ENCODE results near the gene CNTN2. TPM values are rescaled to one million over a fixed set of nuclear protein-coding genes. Genes with fewer than 3 reads are reported as not detected.
A peak's percentile ranks its signal among the peaks of the same experiment; 100 is the strongest.

The CNTN2 gene
- total and polyA plus RNA-seq, 2 of the 8 experiments (the other 6 are each of a cell fraction or from before 2014, with no cell fraction given), result 1.2 to 3.9 TPM

GRCh38 chr1:205009670-205010069 lies 33.3 kb upstream of the CNTN2 start:
- H3K9ac ChIP-seq (replicated peaks in 1 of 4; ENCODE audit: extremely low read depth in 1 of 4, low read depth in 3 of 4, low read length in 3 of 4), result no peak overlapping the region
- H4K91ac ChIP-seq (replicated peaks; ENCODE audit: insufficient read length, low read length), result no peak overlapping the region
- H3K4me2 ChIP-seq (ENCODE audit: insufficient read depth in 1 of 2, low read depth in 2 of 2, low read length in 2 of 2), result no peak overlapping the region
- H3K23me2 ChIP-seq (ENCODE audit: low read depth, low read length), result no peaks in the 10 kb centered on the region
- H3K36me3 ChIP-seq (ENCODE audit: control insufficient read depth in 2 of 4, insufficient read depth in 4 of 4, low read length in 3 of 4), result no peaks in the 10 kb centered on the region
- FAIRE-seq, result no peak
- WGBS, 2 experiments (ENCODE audit: extremely low coverage in 1 of 2, insufficient coverage in 1 of 2, insufficient read length in 1 of 2, insufficient replicate concordance in 2 of 2, low coverage in 1 of 2, low lambda C conversion rate in 2 of 2, missing lambda C conversion rate in 1 of 2), result 91% methylated on average over 12 of the region's 12 CpGs; no CpG with 5 or more reads in 1 of the 2 experiments
- no peak overlapping the region for H4K5ac ChIP-seq (ENCODE audit: insufficient read length, low read depth, low read length)
- CTCF ChIA-PET (ENCODE audit: partially characterized antibody), result interaction anchor here (6.4 to 33.2 kb wide), 2 partner anchors 13 to 52 kb away, joined by 33 to 531 read pairs; no protein-coding TSS in a partner anchor
- no peak overlapping the region for H3K23ac ChIP-seq (ENCODE audit: insufficient read length)
- H2AK5ac ChIP-seq (ENCODE audit: low read depth, low read length), result no peak overlapping the region
- H3K18ac ChIP-seq (ENCODE audit: extremely low read depth, low read length), result no peak overlapping the region
- POLR2A ChIA-PET (ENCODE audit: partially characterized antibody), result no interaction called here
- peak overlapping the region; percentile 22 for H4K8ac ChIP-seq (ENCODE audit: extremely low read depth, insufficient read depth, low read length)
- no peak overlapping the region for H2BK120ac ChIP-seq (replicated peaks; ENCODE audit: low read depth, low read length)
- H3K4me1 ChIP-seq (replicated peaks in 1 of 4; ENCODE audit: control insufficient read depth in 3 of 4, insufficient read depth in 4 of 4, low read length in 3 of 4), result peaks cover 0 to 21% (median 7%) of the 10 kb centered on the region in 4 experiments; a peak in 5 of 7 replicates
- no peak overlapping the region for H3K4me3 ChIP-seq (ENCODE audit: extremely low read depth in 1 of 4, insufficient read depth in 2 of 4, low read depth in 3 of 4, low read length in 4 of 4)
- no peak overlapping the region for H2AFZ ChIP-seq (ENCODE audit: low read length)
- H3K9me3 ChIP-seq (ENCODE audit: insufficient read depth in 2 of 2, low read depth in 1 of 2, low read length in 1 of 2), result no peaks in the 10 kb centered on the region
- no peak overlapping the region for H2BK5ac ChIP-seq (ENCODE audit: low read depth, low read length)
- no peaks in the 10 kb centered on the region for H3K79me2 ChIP-seq (ENCODE audit: control insufficient read depth in 1 of 2, insufficient read depth in 2 of 2, low read length in 2 of 2)
- no peaks in the 10 kb centered on the region for H3K79me1 ChIP-seq (ENCODE audit: low read depth, low read length)
- no peak for DNase-seq (ENCODE audit: low read depth in 1 of 2, low spot score in 2 of 2)
- TF ChIP-seq MAFK (IDR thresholded peaks at IDR 0.05; ENCODE audit: low read depth, low read length), result no peak
- no peak for TF ChIP-seq POLR2AphosphoS5 (IDR thresholded peaks at IDR 0.05; ENCODE audit: low read depth, low read length)
- no peak for TF ChIP-seq TBP (IDR thresholded peaks at IDR 0.05; ENCODE audit: low read depth, low read length)
- TF ChIP-seq HDAC6 (IDR thresholded peaks at IDR 0.05; ENCODE audit: low read depth, low read length), result no peak
- no peak for TF ChIP-seq CHD2 (IDR thresholded peaks at IDR 0.05; ENCODE audit: low read length)
- TF ChIP-seq SP2 (IDR thresholded peaks at IDR 0.05; ENCODE audit: low read length), result no peak
- TF ChIP-seq ATF2 (IDR thresholded peaks at IDR 0.05; ENCODE audit: low read length), result no peak
- no peak for TF ChIP-seq CTBP2 (IDR thresholded peaks at IDR 0.05; ENCODE audit: borderline replicate concordance, insufficient read depth, insufficient read length, low read length)
- no peak for TF ChIP-seq CBX8 (IDR thresholded peaks at IDR 0.05; ENCODE audit: borderline replicate concordance, low read depth, low read length)
- no peak for TF ChIP-seq CHD1 (IDR thresholded peaks at IDR 0.05; ENCODE audit: low read depth, low read length)
- no peak for TF ChIP-seq ATF3 (IDR thresholded peaks at IDR 0.05; ENCODE audit: insufficient read depth, low read depth, low read length)
- TF ChIP-seq ASH2L (IDR thresholded peaks at IDR 0.05; ENCODE audit: low read length), result no peak
- no peak overlapping the region for H3K27ac ChIP-seq (ENCODE audit: low read depth, low read length)
- no peak overlapping the region for H2BK15ac ChIP-seq (ENCODE audit: low read length)
- H3K27me3 ChIP-seq (replicated peaks in 1 of 4; ENCODE audit: control insufficient read depth in 3 of 4, extremely low read depth in 1 of 4, insufficient read depth in 3 of 4, low read length in 3 of 4), result no peaks in the 10 kb centered on the region
- no peak overlapping the region for H3K4ac ChIP-seq (replicated peaks; ENCODE audit: insufficient read length, low read depth, low read length)
- H2BK12ac ChIP-seq (ENCODE audit: low read depth, low read length), result no peak overlapping the region
- no peak overlapping the region for H3K56ac ChIP-seq (replicated peaks; ENCODE audit: insufficient read length, low read depth, low read length)
- no peak overlapping the region for H3K14ac ChIP-seq (ENCODE audit: insufficient read length)
- no peak overlapping the region for H2BK20ac ChIP-seq (ENCODE audit: low read length)
- H4K20me1 ChIP-seq (replicated peaks in 1 of 2; ENCODE audit: control insufficient read depth in 1 of 2, insufficient read depth in 2 of 2, low read length in 2 of 2), result no peaks in the 10 kb centered on the region

Measured in H1 (cell line).